ENCODE results near the gene PPP2R5B. TPM values are rescaled to one million over a fixed set of nuclear protein-coding genes. Genes with fewer than 3 reads are reported as not detected.

Gene PPP2R5B
- total RNA-seq, 2 experiments from 2014 or later = 20.2 to 21.2 TPM

DNA sequence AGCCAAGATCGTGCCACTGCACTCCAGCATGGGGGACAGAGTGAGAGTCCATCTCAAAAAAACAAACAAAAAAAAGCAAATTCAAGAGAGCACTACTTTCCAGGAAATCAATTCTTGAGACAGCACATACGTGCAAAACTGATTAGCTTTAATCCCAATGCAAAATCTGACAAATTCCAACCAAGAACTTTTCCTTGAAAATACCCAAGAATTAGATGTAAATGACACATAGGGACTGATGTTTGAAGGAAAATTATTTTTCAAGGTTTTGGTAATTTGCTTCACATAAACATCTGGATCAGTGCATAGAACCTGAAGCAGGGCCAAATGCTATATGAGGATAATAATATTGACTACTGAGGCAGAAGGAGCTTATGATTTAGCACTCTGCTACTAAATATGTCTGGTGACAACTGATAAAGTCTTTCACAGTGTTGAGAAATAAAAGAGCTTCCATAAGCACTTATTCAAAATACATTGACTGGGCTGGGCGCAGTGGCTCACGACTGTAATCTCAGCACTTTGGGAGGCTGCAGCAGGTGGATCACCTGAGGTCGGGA lies 38.7 kb downstream of the PPP2R5B start:
- no peak for ATAC-seq
- TF ChIP-seq, protein P1, sequence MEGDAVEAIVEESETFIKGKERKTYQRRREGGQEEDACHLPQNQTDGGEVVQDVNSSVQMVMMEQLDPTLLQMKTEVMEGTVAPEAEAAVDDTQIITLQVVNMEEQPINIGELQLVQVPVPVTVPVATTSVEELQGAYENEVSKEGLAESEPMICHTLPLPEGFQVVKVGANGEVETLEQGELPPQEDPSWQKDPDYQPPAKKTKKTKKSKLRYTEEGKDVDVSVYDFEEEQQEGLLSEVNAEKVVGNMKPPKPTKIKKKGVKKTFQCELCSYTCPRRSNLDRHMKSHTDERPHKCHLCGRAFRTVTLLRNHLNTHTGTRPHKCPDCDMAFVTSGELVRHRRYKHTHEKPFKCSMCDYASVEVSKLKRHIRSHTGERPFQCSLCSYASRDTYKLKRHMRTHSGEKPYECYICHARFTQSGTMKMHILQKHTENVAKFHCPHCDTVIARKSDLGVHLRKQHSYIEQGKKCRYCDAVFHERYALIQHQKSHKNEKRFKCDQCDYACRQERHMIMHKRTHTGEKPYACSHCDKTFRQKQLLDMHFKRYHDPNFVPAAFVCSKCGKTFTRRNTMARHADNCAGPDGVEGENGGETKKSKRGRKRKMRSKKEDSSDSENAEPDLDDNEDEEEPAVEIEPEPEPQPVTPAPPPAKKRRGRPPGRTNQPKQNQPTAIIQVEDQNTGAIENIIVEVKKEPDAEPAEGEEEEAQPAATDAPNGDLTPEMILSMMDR (IDR thresholded peaks at IDR 0.05) = no peak
- peaks cover 14% of the 10 kb centered on the region for H3K4me1 Mint-ChIP-seq (ENCODE audit: low read depth)
- H3K36me3 Mint-ChIP-seq (ENCODE audit: low read depth) = no peaks in the 10 kb centered on the region
- H3K27ac Mint-ChIP-seq = no peak overlapping the region
- H3K4me3 Mint-ChIP-seq = no peak overlapping the region
- intact Hi-C loops (cut with micrococcal nuclease) = no loop called here
- ChIA-PET CTCF (interaction anchor here (1.1 to 1.7 kb wide), 2 partner anchors 34 to 51 kb away, joined by 3 to 4 read pairs; partner anchors contain the start of genes ARL2 and BATF2), POLR2A (interaction anchor here (0.6 kb wide), 1 partner anchor 83 kb away, joined by 3 read pairs; no protein-coding TSS in a partner anchor)
- no peaks in the 10 kb centered on the region for H3K9me3 Mint-ChIP-seq
- peaks cover 2% of the 10 kb centered on the region for H3K27me3 Mint-ChIP-seq
- no peak for DNase-seq

DNA sequence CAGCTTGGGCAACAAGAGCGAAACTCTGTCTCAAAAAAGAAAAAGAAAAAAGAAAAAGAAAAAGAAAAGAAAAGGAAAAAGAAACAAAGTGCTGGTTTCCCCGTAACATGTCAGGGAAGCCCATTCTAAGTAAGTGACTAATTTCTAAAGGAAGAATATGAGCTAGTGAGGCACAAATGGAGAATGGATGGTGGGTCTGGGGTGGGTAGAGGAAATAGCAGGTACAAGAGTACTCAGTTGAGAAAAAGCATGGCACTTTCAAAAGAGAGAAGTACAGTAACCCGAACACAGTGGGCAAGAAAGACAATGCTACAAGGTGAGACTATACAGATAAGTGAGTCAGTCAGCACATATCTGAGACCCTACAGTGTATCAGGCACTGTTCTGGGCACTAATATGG lies 42.9 kb downstream of the PPP2R5B start:
- Mint-ChIP-seq H3K36me3 (ENCODE audit: low read depth) (peaks cover 2% of the 10 kb centered on the region), H3K4me1 (ENCODE audit: low read depth) (peaks cover 36% of the 10 kb centered on the region), H3K9me3 (no peaks in the 10 kb centered on the region), H3K27me3 (peaks cover 4% of the 10 kb centered on the region), H3K4me3 (no peak overlapping the region), H3K27ac (no peak overlapping the region)
- intact Hi-C loops (cut with micrococcal nuclease) = no loop called here
- DNase-seq (peak; percentile 7), ATAC-seq (peak; percentile 37)
- TF ChIP-seq, protein P1 (IDR thresholded peaks at IDR 0.05) = no peak
- CTCF ChIA-PET = interaction anchor here (1.0 kb wide), 1 partner anchor 119 kb away, joined by 3 read pairs; no protein-coding TSS in a partner anchor
- POLR2A ChIA-PET = no interaction called here

DNA sequence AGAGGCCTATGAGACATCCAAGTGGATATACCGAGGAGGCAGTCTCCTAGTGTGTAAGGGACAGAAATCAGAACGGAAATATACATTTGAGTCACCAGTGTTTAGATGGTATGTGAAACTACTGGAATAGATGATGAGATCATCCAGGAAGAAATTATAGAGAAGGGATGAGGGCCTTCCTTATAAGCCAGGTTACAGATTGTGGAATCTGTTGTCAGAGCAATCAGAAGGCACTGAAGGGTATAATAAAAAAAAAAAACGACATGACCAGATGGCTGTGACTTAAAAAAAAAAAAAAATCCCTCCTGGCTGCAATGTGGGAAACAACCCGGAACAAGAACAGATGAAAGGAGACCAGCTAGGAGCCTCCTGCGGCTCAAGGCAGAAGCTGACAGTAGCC lies 44.7 kb downstream of the PPP2R5B start:
- TF ChIP-seq, protein P1 (IDR thresholded peaks at IDR 0.05) = no peak
- peaks cover 2% of the 10 kb centered on the region for H3K36me3 Mint-ChIP-seq (ENCODE audit: low read depth)
- ChIA-PET CTCF (no interaction called here), POLR2A (no interaction called here)
- H3K27ac Mint-ChIP-seq = peak overlapping the region; percentile 36
- no peak for DNase-seq
- H3K4me3 Mint-ChIP-seq = no peak overlapping the region
- no peaks in the 10 kb centered on the region for H3K9me3 Mint-ChIP-seq
- H3K4me1 Mint-ChIP-seq (ENCODE audit: low read depth) = peaks cover 40% of the 10 kb centered on the region
- peaks cover 4% of the 10 kb centered on the region for H3K27me3 Mint-ChIP-seq
- ATAC-seq = no peak
- intact Hi-C loops (cut with micrococcal nuclease) = no loop called here

DNA sequence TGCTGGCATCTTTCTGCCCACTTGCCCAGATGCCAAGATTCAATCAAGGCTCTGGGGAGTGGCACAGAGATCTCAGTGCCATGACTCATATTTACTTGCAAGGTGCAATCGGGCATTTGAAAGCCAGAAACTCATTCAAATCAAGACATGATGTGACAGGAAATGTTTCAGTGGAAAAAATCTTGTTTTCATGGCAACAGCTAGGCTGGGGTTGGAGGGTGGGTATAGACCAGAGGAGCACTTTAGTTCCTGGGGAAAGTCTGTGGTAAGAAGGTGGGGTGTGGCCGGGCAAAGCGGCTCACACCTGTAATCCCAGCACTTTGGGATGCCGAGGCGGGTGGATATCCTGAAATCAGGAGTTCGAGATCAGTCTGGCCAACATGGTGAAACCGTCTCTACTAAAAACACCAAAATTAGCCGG lies 46.3 kb downstream of the PPP2R5B start:
- H3K9me3 Mint-ChIP-seq = no peaks in the 10 kb centered on the region
- peak overlapping the region; percentile 82 for H3K27ac Mint-ChIP-seq
- ChIA-PET POLR2A (no interaction called here), CTCF (no interaction called here)
- TF ChIP-seq, protein P1 (IDR thresholded peaks at IDR 0.05) = no peak
- H3K4me1 Mint-ChIP-seq (ENCODE audit: low read depth) = peaks cover 41% of the 10 kb centered on the region
- peaks cover 2% of the 10 kb centered on the region for H3K27me3 Mint-ChIP-seq
- ATAC-seq (peak; percentile 78), DNase-seq (peak; percentile 57)
- H3K4me3 Mint-ChIP-seq = peak overlapping the region; percentile 49
- intact Hi-C loops (cut with micrococcal nuclease) = no loop called here
- peaks cover 2% of the 10 kb centered on the region for H3K36me3 Mint-ChIP-seq (ENCODE audit: low read depth)

DNA sequence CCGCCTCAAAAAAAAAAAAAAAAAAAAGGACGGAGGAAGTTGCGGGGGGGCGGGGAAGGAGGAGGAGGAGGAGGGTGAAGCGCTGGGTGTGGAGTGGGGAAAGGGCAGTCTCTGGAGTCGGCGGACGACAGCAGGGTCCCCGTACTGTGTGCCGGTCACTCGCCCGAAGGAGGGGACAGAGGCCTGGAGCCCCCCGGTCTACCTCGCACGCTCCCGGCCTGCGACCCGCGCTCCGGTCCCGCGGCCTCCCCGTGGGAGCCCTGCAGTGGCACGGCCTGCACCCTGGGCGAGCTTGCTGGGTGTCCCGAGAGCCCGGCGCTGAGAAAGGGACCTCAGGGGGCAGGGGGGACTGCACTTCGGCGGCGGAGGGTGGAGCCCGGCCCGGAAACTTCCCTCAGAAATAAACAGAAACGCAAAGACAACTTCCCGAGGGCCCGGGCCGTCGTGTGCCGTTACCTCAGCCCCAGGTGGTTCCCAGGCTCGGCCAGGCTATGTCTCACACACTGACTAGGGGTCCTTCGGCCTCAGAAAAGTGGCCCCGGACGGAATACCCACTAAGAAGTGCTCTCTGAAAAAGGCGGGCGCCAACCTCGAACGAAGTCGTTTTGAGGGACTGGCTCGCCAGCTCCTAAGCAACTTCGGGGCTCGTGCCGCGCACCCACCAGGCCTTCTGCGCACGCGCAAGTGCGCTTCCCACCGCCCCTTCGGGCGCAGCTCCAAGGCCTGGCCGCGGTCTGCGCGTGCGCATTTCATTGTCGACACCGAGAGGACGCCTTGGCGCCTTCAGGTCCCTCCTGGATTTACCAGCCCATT lies 47.1 kb downstream of the PPP2R5B start, which contains the start of gene MAJIN:
Gene MAJIN (minus strand): TSS at position 688 of the 813 bp plus-strand sequence. CDS start 12,703 bp downstream, outside the sequence.
- Mint-ChIP-seq H3K9me3 (no peaks in the 10 kb centered on the region), H3K27me3 (peaks cover 2% of the 10 kb centered on the region), H3K4me3 (peak within 1 kb of the TSS; percentile 49), H3K27ac (peak within 1 kb of the TSS; percentile 82), H3K36me3 (ENCODE audit: low read depth) (peaks cover 2% of the 10 kb centered on the region), H3K4me1 (ENCODE audit: low read depth) (peaks cover 41% of the 10 kb centered on the region)
- ChIA-PET POLR2A (interaction anchor here (1.7 kb wide), 1 partner anchor 39 kb away, joined by 5 read pairs; no protein-coding TSS in a partner anchor), CTCF (interaction anchor here (0.9 kb wide), 1 partner anchor 43 kb away, joined by 4 read pairs; the partner anchor contains the start of gene ARL2)
- peak; percentile 86 for DNase-seq
- intact Hi-C loops (cut with micrococcal nuclease) = no loop called here
- peak; percentile 56 for ATAC-seq
- TF ChIP-seq, protein P1 (IDR thresholded peaks at IDR 0.05) = no peak
